Dedifferentiated amniotic fluid mesenchymal stem cell (primary cell): ENCODE results near the gene FHAD1.
"Not testable (repeated sequence)": the region's sequence is repeated elsewhere in the genome, so short reads cannot be mapped to it uniquely, and the experiment has no call there.

Experiments
- DNase-seq: peaks from one replicate; pipeline ENCODE4 v3.0.0-alpha.2; 2016; ENCODE audit errors: extremely low spot score

Gene FHAD1

GRCh38 chr1:15417059-15417934 is 170.3 kb downstream of the FHAD1 start:
- DNase-seq = no peak

- no peak for DNase-seq
Measured at GRCh38 chr1:15418806-15419515, 171.9 kb downstream of the FHAD1 start.

GRCh38 chr1:15420853-15421465 is 173.9 kb downstream of the FHAD1 start:
- no peak for DNase-seq

GRCh38 chr1:15422871-15423270 is 175.8 kb downstream of the FHAD1 start:
- DNase-seq = no peak

- DNase-seq = no peak
Measured at GRCh38 chr1:15423355-15424077, 176.5 kb downstream of the FHAD1 start.

- no peak for DNase-seq
Measured at GRCh38 chr1:15424146-15424667, 177.2 kb downstream of the FHAD1 start.

GRCh38 chr1:15424981-15425380 is 178.0 kb downstream of the FHAD1 start:
- no peak for DNase-seq

GRCh38 chr1:15425521-15425920 is 178.5 kb downstream of the FHAD1 start:
- DNase-seq = no peak

GRCh38 chr1:15425958-15426357 is 178.9 kb downstream of the FHAD1 start:
- no peak for DNase-seq

- DNase-seq = no peak
Measured at GRCh38 chr1:15426492-15427279, 179.7 kb downstream of the FHAD1 start.

GRCh38 chr1:15427280-15427666 is 180.2 kb downstream of the FHAD1 start:
- DNase-seq = no peak

GRCh38 chr1:15428252-15428651 is 181.2 kb downstream of the FHAD1 start:
- DNase-seq = not testable (repeated sequence)

GRCh38 chr1:15428815-15429435 is 181.9 kb downstream of the FHAD1 start:
- DNase-seq = no peak

- DNase-seq = no peak
Measured at GRCh38 chr1:15429701-15430149, 182.7 kb downstream of the FHAD1 start.

- DNase-seq = no peak
Measured at GRCh38 chr1:15430787-15431570, 184.0 kb downstream of the FHAD1 start.

GRCh38 chr1:15431571-15431948 is 184.5 kb downstream of the FHAD1 start:
- DNase-seq = no peak

- no peak for DNase-seq
Measured at GRCh38 chr1:15432324-15432723, 185.3 kb downstream of the FHAD1 start.

- no peak for DNase-seq
Measured at GRCh38 chr1:15433471-15433870, 186.4 kb downstream of the FHAD1 start.

- DNase-seq = not testable (repeated sequence)
Measured at GRCh38 chr1:15434739-15435138, 187.7 kb downstream of the FHAD1 start.
